ENCODE measurements around the gene GLYATL1B.
"Not testable (repeated sequence)": the region's sequence is repeated elsewhere in the genome, so short reads cannot be mapped to it uniquely, and the experiment has no call there.

Gene GLYATL1B

GRCh38 chr11:59095972-59096575 lies 10.0 kb downstream of the GLYATL1B start:
- DNase-seq (ENCODE audit: low read depth), result not testable (repeated sequence)

- peak; percentile 53 for DNase-seq (ENCODE audit: low read depth)
Measured at GRCh38 chr11:59097113-59097708, 11.1 kb downstream of the GLYATL1B start.

GRCh38 chr11:59097938-59098337 lies 11.8 kb downstream of the GLYATL1B start:
- DNase-seq (ENCODE audit: low read depth), result not testable (repeated sequence)

DNA sequence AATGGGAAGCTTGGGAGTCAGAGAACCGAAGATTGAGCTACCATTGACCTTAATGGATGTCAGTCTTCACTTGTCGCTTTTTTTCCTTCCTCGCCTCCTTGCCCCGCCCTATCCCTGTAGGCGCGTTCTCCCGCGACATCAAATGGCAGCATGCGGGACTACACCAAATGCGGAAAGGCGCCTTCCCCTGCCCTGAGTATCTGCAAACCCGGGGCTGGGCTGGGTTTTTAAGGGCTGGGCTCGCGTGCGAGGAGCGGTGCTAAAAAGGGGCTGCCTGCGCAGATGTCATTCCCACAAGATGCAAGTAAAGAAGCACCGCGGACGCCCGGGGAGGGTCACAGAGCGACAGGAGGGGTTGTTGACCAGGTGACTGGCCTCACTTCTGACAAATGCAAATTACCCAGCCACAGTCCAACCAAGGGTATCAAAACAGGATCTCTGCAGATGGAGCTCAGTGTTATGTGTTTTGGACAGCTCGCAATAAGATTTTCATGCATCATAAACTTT lies 16.2 kb downstream of the GLYATL1B start:
- peak; percentile 9 for DNase-seq (ENCODE audit: low read depth)

DNA sequence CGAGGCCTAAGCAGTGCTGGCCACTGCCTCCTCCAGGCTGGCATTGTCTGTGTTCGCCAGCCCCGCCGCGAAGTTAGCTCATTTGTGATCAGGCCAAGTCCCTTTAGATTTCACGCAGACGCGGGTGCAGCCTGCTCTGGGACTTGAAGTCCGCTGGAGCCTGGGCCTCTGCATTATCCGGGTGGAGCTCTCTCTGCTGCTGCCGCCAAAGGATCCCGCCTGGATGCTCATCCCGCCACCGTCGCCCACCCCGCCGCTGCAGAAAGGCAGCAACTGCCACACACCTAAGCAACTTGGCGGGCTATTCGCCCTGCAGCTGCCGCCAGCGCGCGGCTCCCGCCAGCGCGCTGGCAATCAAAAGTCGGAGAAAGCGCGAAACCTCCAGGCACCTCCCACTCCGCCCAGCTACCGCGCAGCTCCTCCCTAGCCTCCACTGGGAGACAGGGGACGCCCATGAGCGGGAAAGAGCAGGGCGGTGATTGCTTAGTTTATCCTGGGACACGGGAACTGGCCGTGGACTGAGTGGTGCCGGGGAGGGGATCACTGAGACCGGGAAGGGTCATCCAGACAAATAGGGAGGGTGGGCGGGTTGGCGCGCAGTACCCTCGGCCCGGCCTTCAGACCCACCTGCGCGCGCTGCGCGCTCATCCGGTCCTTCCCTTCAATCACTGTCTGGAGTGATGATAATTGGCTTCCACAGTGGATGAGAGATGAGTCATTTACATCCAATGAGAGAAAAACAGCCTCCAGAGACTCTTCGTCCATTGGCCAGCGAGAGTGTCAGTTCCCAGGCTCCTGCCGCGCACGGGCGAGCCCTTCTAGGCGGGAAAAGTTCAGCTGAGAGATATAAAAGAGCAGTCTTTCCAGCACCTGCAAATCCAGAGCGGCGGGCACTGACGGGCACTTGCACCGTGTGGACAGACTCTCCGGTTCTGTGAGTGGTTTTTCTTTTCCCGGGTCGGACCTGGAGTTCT lies 20.5 kb downstream of the GLYATL1B start, which contains the start of gene FAM111B:
Gene FAM111B, plus strand, starts transcription at position 875 of the 974 bp plus-strand sequence. CDS start 2,389 bp downstream, outside the sequence.
- DNase-seq (ENCODE audit: low read depth), result peak; percentile 6

GRCh38 chr11:59107721-59108120 lies 21.6 kb downstream of the GLYATL1B start:
- not testable (repeated sequence) for DNase-seq (ENCODE audit: low read depth)

- no peak for DNase-seq (ENCODE audit: low read depth)
Measured at GRCh38 chr11:59112494-59112893, 26.4 kb downstream of the GLYATL1B start.

DNA sequence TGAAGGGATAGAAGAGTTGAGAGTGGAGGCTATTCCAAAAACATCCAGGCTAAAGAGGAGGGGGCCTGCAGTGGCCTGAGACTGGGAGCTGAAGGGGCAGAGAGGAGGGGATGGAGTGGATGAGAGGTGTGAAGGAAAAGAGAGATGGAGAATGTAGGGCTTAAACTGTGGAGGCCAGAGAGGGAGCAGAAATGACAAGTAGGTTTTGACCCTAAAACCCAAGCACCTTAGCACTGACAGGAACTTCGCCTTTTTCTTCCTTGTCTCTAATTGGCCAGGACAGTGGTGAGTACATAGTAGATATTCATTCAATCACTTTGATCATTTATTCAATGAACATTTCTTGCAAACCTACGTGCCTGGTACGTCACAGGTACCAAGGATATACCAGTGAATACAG lies 28.2 kb downstream of the GLYATL1B start:
- DNase-seq (ENCODE audit: low read depth), result no peak

DNA sequence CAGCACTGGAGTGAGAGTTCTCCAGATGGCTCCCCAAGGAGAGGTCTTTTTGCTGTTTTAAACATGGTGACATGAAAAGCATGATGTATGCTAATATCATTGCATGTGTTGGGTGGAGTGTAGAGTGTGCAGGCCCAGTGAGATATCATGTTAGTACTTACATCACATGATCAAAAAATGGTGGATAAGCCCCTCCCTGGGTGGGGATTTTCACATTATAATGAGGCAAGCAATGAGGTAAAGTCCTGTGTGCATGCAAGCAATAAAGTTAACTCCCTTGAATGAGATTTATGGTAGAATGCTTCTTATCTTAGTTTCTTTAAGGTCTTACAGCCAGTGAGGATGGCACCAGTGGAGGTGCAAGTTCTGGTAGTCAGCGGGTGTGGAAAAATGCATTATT lies 29.4 kb downstream of the GLYATL1B start:
- no peak for DNase-seq (ENCODE audit: low read depth)

DNA sequence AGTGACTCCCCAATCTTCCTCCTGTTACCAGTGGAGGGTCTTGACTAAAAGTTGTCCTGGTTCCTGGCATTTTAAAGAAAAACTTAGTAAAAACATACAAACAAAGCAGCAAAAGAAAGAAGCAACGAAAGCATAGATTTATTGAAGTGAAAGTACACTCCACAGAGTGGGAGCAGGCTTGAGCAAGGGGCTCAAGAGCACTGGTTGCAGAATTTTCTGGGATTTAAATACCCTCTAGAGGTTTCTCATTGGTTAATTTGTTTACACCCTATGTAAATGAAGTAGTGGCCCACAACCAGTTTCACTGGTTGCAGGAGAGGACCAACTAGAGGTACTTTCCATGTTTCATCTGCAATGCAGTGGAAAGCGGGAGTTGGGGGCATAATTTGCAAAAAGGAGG lies 31.7 kb downstream of the GLYATL1B start:
- no peak for DNase-seq (ENCODE audit: low read depth)

DNA sequence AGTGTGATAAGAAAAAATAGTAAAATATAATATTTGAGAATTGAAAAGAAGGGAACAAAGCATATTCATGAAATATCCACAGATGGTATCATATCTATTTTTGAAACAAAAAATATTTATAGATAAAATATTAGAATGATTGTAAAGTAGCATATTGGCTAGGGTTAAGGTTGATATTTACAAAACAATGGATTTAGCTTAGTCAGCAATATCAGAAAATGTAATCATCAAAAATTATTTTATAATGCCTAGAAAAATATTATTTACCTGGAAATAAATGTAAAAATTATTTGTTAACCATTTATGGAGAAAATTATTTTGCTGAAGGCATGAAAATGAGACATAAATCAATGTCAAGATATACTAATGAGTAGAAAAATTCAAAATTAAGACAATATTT lies 33.7 kb downstream of the GLYATL1B start:
- no peak for DNase-seq (ENCODE audit: low read depth)

GRCh38 chr11:59135648-59136461 lies 49.7 kb downstream of the GLYATL1B start:
- DNase-seq (ENCODE audit: low read depth), result peak; percentile 82

DNA sequence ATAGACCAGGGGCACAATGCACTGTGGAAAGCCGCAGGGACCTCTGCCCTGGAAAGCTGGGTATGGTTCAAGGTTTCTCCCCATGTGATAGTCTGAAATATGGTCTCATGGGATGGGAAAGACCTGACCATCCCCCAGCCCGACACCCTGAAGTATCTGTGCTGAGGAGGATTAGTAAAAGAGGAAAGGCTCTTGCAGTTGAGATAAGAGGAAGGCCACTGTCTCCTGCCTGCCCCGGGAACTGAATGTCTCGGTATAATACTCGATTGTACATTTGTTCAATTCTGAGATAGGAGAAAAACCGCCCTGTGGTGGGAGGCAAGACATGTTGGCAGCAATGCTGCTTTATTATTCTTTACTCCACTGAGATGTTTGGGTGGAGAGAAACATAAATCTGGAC lies 50.4 kb downstream of the GLYATL1B start:
- not testable (repeated sequence) for DNase-seq (ENCODE audit: low read depth)

DNA sequence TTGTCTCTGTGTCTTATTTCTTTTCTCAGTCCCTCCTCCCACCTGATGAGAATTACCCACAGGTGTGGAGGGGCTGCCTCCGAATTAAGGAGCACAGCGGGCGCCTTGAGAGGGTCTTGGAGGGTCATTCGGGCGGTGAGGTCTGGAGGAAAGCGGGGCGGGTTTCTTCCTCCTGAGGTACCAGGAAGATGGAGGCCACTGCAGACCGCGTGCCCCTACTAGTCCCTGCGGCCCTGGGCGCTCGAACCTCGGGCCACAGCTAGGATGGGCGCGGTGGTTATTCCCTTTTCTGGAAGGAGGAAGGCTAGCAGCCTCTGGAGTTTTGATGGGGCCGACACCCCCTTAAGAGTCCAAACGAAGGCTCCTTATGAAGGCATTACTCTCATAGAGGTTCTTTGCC lies 51.1 kb downstream of the GLYATL1B start:
- DNase-seq (ENCODE audit: low read depth), result no peak

GRCh38 chr11:59138643-59139042 lies 52.5 kb downstream of the GLYATL1B start:
- DNase-seq (ENCODE audit: low read depth), result no peak

GRCh38 chr11:59141191-59141590 lies 55.1 kb downstream of the GLYATL1B start:
- DNase-seq (ENCODE audit: low read depth), result no peak

- DNase-seq (ENCODE audit: low read depth), result no peak
Measured at GRCh38 chr11:59141673-59142460, 55.8 kb downstream of the GLYATL1B start.

DNA sequence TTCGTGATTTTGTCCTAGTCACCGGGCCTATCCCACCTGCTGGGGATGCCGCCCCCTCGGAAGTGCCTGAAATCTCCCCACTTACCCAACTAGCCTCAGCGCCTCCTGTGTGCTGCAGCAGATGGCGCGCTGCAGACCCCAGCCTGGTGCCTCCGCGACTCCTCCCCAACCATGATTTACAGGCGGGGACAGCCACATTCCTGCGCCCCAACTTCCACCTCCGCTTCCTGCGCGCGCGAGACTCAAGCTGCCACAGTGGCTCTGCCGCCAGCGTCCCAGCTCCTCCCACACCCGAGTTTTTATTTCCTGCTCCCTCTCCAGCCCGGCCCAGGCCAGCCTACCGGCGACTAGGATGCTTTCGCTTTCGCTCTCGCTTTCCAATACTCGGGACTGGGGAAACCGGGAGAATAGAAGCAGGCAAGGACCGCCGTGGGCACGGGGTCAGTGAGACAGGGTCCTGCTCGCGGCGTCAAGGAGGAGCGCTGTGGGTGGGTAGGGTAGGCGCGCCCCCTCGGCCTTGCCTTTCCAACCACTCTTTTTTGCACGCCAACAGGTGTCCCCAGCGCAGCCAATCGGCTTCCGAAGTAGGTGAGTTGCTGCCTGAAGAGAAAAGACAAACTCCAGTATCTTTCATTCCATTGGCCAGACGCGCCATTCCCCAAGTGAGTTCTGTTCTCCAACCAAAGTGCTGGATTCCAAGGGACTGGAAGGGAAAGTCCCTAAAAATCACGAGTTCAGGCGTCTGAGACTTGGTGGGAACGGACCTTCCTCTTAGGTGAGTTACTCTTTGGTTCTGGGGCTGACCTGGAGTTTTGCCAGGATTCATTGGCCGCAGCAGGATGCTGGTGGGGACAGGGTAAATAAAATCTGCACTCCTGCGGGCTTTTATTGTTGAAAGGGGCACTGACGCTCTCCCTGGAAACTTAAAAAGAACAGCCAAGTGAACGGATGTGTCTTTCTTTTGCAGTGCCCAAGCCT lies 56.7 kb downstream of the GLYATL1B start, which contains the start of gene FAM111A:
Gene FAM111A, plus strand, starts transcription at position 327 of the 978 bp plus-strand sequence. CDS start 6,017 bp downstream, outside the sequence.
- DNase-seq (ENCODE audit: low read depth), result peak; percentile 72

DNA sequence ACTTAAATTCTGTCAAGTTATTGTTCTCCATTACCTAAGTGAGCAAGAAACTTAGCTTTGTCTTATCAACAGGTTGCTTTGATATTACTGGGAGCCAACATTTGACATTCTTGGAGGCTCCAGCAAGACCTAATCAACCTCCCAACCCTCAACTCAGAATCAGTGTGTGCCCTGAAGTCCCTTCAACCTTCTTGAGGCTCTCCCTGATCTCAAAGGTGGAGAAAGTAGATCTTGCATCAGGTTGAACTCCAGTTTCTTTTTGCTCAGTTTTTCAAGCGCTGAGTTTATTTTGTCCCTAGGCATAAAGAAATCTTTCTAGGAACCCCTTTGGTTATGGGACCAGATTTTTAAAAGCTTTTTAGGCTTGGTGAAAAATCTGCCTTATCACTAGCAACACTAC lies 58.0 kb downstream of the GLYATL1B start:
- DNase-seq (ENCODE audit: low read depth), result no peak

Measured in activated gamma-delta T cell treated with anti-CD3 and anti-CD28 coated beads, Interleukin-2, amount 50 U/mL, for 16 hours (primary cell).